HEK293T (cell line): ENCODE measurements around the gene PIK3AP1.

Experiments used
- ARNT ChIP-seq: fragments of 450-650 bp; IDR thresholded peaks from 2 replicates; pipeline ENCODE4 v1.6.1; 2017; ENCODE audit warnings: mild to moderate bottlenecking
- ELF4 ChIP-seq: fragments of 450-650 bp; IDR thresholded peaks from 2 replicates; pipeline ENCODE4 v1.6.1; 2017; ENCODE audit warnings: antibody characterized with exemption
- FOXM1 ChIP-seq: fragments of 450-650 bp; IDR thresholded peaks from 2 replicates; pipeline ENCODE4 v1.6.1; 2017; ENCODE audit warnings: mild to moderate bottlenecking, borderline replicate concordance
- PKNOX1 ChIP-seq: fragments of 450-650 bp; IDR thresholded peaks from 2 replicates; pipeline ENCODE4 v1.6.1; 2016
- SP1 ChIP-seq: fragments of 450-650 bp; IDR thresholded peaks from 2 replicates; pipeline ENCODE4 v1.6.1; 2017
- ZNF384 ChIP-seq: fragments of 450-650 bp; IDR thresholded peaks from 2 replicates; pipeline ENCODE4 v1.6.1; 2016

DNA sequence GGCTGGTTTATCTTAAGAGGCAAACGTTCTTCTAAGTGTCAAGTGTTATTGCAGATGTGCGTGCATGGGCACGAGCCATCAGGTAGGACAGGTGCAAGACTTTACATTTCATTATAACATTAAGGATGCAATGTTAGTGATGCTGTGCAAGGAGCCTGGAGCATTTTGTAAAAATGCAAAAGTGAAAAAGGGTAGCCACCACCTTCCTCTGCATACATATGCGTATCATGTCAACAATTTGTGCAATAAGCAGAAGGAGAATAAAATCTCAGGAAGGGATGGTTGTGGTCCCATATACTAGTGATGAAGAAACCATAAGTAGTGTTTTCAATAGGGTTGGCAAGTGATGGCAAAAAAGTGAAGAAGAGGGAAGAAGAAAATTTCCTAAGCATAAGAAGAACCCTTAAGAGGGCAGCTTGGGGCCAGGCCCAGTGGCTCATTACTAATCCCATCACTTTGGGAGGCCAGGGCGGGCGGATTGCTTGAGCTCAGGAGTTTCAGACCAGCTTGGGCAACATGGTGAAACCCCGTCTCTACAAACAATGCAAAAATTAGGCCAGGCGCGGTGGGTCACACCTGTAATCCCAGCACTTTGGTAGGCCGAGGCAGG lies 7.5 kb downstream of the PIK3AP1 start:
- TF ChIP-seq SP1 (no peak), PKNOX1 (no peak), FOXM1 (no peak), ZNF384 (no peak), ELF4 (no peak), ARNT (no peak)
